DND-41 (cell line): ENCODE measurements around the gene STK32B.

ENCODE experiments used
- EZH2 ChIP-seq: IDR thresholded peaks from 3 replicates; pipeline ENCODE4 v1.6.1; 2012; ENCODE audit warnings: borderline replicate concordance, low read depth, mild to moderate bottlenecking, moderate library complexity, low read length, inconsistent platforms; ENCODE audit not compliant: severe bottlenecking
- TF ChIP-seq, protein P1 (sequence below): IDR thresholded peaks from 2 replicates; pipeline ENCODE4 v1.5.1; 2012; ENCODE audit warnings: borderline replicate concordance, low read length, moderate library complexity, mild to moderate bottlenecking; ENCODE audit not compliant: poor library complexity, severe bottlenecking; ENCODE audit errors: extremely low read depth

- TF ChIP-seq, protein P1, sequence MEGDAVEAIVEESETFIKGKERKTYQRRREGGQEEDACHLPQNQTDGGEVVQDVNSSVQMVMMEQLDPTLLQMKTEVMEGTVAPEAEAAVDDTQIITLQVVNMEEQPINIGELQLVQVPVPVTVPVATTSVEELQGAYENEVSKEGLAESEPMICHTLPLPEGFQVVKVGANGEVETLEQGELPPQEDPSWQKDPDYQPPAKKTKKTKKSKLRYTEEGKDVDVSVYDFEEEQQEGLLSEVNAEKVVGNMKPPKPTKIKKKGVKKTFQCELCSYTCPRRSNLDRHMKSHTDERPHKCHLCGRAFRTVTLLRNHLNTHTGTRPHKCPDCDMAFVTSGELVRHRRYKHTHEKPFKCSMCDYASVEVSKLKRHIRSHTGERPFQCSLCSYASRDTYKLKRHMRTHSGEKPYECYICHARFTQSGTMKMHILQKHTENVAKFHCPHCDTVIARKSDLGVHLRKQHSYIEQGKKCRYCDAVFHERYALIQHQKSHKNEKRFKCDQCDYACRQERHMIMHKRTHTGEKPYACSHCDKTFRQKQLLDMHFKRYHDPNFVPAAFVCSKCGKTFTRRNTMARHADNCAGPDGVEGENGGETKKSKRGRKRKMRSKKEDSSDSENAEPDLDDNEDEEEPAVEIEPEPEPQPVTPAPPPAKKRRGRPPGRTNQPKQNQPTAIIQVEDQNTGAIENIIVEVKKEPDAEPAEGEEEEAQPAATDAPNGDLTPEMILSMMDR = no peak
- no peak for TF ChIP-seq EZH2
These were observed 322.0 kb downstream of the STK32B start for GRCh38 chr4:5373327-5373726.
